ENCODE results near the gene PCCA.

GRCh38 chr13:100302391-100302790 is 213.5 kb downstream of the PCCA start:
- TF ChIP-seq CREB5 (CRISPR knock-in tag; IDR thresholded peaks at IDR 0.05; ENCODE audit: low read depth) (no peak), OSR1 (CRISPR knock-in tag; IDR thresholded peaks at IDR 0.05) (no peak)

Measured in SK-N-SH treated with all-trans-retinoic acid at 6 μM for 48 hours (cell line).